Measurements from ENCODE around the gene TMEM117.
"Not testable (repeated sequence)": the region's sequence is repeated elsewhere in the genome, so short reads cannot be mapped to it uniquely, and the experiment has no call there.

The TMEM117 gene

DNA sequence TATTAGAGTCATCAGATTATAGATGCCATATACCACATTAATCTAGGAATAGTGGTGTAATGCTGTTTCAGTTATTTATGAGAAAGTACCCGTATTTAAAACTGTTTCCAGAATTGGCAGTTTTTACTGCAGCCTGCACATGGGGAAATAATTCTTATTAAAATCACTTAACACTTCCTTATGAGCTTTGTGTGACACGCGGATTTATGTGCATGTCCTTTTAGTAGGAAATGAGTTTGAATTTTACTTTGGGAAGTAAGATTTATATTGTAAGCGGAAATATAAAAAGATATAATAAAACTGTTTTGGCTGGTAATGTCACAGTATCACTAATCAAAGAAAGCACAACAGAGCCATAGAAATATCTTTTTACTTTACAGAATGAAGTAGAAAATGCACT is 132.9 kb downstream of the TMEM117 start:
- DNase-seq, result no peak

DNA sequence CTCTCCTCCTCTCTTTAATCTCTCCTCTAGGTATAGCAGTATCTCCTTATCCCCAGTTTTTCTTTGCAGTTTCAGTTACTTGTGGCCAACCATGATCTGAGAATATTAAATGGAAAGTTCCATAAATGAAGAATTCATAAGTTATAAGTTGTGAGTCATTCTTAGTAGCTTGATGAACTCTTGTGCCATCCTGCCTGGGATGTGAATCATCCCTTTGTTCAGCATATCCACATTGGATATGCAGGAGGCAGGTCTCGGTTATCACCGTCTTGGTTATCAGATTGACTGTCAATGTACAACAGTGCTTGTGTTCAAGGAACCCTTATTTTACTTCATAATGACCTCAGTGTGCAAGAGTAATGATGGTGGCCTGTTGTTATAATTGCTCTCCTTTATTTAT is 134.0 kb downstream of the TMEM117 start:
- DNase-seq, result no peak

DNA sequence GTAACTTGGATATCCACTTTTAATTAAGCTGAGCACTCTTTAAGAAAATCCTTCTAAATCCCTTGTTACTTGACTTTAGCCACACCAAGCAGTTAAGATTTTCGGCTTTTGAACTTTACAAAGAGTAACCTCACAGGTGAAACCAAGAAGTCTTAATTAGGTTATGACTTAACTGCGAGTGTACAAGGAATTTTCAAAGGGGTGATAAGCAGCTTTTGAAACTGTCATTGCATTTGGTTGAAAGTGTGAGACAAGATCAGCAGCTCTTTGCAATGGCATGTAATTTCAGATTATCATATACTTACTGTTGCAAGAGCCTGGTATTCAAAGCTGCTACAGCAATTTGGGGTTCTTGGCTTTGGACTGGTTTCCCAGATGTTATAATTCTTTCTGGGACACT is 137.5 kb downstream of the TMEM117 start:
- DNase-seq, result no peak

DNA sequence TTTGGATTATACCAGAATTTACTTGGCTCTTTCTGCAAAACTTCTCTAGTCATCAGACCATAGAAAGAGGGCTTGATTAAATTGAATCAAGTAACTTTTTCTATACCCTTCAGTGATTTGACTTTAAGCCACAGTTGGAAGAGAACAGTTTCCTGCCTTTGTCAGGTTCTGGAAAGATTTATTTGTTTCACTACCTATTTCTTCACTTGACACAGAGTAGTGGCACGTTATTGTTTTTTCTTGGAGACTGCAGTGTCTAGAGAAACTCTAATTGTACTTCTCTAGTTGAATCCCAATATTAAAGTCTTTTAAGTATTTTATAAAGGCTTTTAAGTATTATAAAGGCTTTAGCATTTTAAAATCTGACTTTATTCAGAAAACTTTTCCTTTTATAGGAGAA is 138.1 kb downstream of the TMEM117 start:
- DNase-seq, result no peak

DNA sequence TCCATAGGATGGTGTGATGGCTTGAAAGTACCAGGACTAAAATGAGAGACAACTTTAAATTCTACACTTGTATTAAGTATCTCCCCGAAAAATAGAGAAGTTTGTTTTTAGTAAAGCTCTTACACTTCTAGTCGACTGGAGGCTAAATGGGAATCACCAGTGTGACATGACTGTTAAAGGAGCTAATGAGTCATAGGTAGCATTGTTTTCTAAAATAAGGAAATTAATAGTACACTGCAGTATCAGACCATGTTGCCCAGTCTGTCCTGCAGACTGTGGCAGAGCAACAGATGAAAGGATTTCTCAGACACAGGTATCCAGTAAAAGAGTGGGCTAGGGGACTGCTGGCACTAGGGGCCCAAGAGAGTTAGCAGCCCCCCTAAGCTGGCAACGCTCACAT is 140.1 kb downstream of the TMEM117 start:
- DNase-seq, result no peak

DNA sequence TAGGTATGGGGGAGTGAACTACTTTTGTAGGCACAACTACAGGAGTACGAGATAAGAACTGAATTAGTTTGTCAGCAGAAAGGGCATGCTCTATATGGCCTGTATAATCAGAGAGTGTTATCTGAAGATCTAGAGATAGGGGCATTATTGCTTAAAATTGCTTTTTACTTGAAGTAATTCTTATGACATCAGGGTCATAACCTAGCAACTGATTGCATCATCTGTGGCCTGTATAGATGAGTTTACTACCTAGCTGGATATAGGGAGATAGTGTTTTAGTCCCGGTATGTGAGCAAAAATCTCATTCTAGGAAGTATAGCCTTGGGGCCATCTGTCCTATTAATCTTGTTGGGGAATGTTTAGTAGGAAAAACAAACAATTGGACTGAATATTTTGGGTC is 142.7 kb downstream of the TMEM117 start:
- DNase-seq, result no peak

DNA sequence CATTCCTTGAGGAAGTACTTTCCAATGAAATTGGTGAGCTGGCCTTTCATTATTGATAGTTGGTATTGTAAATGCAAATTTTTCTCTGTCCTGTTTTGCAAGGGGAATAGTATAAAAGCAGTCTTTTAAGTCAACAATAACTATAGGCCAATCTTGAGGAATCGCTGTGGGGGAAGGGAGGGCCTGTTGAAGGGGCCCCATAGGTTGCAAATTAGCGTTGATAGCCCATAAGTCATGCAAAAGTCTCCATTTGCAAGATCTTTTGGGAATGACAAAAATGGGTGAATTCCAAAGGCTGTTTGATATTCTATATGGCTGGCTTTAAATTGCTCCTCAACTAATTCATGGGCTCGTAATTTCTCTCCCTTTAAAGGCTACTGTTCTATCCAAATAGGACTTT is 143.6 kb downstream of the TMEM117 start:
- DNase-seq, result no peak

DNA sequence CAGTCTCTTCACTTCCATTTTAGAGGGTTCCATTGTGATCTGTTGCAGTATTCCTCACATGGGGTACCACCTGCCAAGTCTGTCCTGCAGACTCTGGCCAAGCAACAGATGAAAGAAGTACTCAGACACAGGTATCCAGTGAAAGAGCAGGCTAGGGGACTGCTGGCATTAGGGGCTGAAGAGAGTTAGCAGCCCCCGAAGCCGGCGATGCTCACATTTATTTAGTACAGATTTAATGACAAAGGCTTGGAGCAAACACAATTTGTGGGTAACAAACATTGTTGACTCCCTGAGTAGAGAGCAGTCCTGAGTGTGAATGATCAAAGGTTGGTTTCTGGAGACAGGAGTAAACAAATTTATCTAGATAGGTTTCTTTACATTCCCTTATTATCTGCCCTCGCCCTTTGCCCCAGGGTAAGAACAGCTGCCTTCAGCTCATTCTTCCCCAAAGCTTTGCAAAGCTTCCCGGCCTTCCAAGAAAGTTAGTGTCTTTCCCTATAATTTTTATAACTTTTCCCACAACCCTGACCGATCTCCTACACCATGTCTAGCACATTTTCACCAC is 144.8 kb downstream of the TMEM117 start:
- DNase-seq, result no peak

DNA sequence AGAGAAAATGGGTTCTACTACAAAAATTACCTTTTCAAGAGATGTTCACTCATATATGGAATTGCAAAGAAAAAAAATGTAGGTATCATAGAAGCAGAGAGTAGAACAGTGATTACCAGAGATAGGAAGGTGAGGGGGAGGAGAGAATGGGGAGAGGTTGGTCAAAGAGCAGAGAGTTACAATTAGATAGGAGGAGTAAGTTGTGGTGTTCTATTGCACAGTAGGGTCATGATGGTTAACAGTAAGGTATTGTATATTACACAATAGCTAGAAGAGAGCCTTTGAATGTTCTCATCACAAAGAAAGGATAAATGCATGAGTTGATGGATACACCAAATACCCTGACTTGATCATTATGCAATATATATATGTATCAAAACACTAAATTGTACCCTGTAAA is 145.8 kb downstream of the TMEM117 start:
- no peak for DNase-seq

DNA sequence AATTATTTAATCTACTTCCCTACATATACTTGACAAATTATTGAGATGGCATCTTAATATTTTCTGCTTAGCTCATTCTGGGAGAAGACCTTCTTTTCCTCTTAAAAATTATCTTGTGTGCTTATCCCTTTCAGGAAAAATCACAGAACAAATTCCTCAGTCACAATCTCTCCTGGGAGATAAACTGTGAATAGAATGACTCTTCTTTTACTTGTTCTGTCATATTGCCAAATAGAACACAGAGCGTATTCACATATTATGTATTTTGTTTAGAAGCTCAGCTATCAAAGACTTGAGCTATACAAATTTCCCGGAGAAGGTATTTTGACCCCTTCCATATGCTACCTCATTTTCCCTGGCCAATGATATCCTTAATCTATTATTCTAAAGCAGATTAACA is 146.7 kb downstream of the TMEM117 start:
- DNase-seq, result no peak

DNA sequence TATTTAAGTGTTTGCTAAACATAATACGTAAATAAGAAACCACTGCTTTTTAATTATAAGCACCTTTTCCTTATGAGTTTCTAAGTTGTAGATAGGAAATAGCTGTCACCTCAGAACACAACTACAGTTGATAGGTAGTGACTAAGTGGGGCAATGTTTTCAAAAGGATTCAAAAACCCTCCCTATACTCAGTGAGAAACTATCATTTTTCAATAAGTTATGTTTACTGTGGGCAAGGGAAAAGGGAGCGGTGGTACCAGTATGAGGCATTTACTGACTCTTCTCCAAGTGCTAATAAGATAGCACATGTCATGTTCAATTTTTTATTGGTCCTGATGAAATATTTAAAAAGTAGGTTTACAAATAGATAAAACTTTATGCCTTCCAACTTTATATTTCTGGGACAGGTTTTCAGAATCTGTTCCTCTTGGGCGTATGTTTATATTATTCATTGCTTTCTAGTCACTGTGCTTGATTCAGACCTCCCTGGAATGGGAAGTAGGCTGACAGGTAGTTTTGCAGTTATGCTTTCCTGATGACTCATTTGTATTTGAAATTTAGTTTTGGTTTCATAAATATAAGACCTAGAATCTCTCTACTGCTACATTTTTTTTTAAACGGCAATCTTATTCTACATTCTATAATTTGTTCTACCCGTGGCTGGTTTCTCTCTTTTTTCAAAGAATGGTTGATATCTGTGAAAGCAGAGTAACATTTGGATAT is 153.1 kb downstream of the TMEM117 start:
- DNase-seq, result no peak

DNA sequence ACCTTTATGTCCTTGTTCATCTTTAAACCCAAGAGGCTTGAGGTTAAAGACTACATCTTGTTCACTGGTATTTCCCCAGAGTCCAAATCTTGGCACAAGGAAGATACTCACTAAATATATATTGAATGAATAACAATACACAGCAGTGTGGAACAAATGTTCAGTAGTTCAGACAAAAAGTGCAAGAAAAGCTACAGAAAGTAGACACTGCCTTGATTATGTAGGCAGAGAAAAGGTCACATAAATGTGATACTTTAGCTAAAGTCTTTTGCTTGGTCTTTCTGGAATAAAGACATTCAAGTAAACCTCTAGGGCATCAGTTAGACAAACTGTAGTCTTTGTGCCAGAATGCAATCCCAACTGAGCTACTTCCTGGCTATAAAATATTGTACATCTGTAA is 157.0 kb downstream of the TMEM117 start:
- no peak for DNase-seq

DNA sequence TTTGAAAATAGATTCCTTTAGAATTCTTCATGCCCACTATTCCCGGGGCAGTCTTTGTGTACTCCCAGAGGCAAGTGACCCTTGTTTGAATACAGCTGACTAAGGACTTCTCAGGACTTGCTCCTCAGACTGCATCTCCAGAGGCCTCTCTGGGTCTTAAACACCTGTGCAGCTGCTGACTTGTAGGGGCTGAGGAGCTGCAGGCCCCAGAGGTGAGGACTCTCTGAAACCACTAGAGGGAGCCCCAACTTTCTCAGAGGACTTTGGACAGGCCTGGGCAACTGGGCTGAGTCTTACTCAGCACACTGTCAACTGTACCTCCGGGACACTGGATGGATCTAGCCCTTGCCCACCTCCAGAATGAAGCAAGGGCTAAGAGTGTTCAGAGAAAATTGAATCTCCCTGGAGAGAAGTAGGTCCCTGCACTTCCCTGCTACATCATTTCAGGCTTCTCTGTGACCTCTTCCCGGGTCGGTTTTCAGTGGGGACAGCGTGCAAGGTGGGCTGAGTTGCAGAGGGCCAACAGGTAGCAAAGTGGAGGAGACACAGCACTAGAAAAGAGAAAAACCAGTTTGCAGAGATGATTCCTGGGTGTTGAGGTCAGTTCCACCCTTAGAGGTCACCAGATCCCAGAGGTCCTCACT is 164.6 kb downstream of the TMEM117 start:
- DNase-seq, result no peak

DNA sequence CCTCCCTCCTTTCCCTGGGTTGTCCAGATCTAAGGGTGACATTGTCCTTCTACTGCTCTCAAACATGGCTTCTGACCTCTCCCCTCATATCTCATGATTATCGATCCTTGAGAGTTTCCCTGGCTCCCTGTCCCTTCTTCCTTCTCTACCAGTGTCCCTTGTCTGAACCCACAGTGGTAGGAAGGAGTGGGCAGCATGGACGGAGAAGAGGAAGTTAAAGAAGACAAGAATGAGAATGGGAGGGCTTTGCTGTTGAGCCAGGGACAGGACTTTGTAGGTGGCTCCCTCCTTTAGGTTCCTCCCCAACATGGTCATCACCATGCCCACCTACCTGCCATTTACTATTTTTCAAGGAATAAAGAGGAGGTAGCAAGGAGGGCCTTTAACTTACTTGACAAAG is 166.7 kb downstream of the TMEM117 start:
- no peak for DNase-seq

DNA sequence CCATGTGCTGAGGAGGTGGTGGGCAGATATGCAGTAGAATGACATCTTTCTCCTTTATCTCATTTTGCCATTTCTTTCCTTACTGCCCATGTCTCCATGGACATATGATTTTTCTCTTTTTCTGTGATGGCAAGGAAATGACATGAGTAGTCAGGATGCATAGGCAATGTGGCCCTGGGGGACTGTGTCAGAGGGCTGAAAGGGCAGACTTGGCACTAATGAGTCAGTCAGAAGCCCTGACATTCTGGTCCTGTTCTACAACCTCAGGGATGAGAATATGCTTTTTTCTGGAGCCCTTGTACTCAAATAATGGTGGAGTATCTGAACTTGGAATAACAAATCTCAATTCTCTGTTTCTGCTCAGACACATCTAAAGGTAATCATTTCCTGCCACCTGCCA is 167.8 kb downstream of the TMEM117 start:
- no peak for DNase-seq

DNA sequence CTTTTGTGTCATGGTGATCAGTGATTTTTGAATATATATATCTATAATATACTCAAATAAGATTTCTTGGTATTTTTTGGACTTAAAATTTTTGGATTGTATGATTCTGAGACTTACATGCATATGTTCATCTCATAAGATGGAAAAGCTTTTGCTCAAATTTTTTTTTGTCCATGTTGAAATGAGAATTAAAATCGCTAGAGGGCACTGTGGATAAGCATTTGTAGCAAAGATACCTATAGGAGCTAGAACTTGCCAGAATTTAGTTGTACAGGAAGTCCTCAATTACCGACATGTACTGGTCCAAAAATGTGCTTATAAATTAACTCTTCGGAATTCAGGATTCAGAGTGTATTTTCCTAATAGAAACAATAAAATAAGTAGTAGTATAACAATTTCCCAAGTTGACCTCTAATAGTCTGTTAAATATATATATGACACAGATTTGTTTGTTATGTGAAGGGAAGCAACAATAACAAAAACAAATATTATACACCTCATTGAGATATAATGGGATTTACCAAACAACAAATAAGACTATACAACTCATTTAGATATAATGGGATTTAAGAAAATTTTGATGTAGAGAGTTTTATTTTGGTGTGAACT is 179.6 kb downstream of the TMEM117 start:
- peak in 1 of 2 donors; percentile 81 for DNase-seq

DNA sequence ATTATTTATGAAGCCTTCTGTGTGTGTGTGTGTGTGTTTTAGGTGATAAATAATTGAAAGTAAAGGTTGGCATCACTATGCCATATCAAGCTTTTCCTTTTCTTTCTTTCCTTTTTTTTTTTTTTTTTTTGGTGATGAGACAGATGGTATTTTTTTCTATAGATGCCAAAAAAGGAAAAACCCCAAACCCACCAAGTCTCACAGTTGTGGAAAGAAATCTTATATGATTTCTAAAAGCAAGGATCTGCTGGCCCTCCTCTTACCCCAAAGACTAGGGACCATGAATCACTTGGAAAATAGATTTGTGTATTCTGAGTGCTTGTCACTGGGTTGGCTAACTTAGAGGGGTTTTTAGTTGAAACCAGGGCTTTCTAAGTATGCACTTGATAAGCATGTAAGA is 181.3 kb downstream of the TMEM117 start:
- no peak for DNase-seq

DNA sequence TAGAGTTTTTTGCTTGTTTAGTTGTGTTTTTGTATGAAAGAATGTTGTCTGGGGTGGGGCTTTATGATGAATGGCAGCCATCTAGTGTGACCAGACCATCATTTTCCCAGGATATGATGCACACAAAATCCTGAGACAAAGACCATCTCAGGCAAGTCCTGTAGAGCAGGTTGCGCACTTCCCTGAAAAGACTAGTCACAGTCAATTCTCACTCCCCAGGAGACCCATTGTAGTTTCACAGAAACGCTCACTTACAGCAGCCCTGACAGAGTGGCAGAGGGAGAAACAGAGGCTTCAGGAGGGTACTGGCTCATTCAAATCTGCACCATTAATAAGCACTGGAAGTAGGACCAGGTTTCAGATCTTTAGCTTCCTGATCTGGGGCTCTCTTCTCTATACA is 183.2 kb downstream of the TMEM117 start:
- no peak for DNase-seq

DNA sequence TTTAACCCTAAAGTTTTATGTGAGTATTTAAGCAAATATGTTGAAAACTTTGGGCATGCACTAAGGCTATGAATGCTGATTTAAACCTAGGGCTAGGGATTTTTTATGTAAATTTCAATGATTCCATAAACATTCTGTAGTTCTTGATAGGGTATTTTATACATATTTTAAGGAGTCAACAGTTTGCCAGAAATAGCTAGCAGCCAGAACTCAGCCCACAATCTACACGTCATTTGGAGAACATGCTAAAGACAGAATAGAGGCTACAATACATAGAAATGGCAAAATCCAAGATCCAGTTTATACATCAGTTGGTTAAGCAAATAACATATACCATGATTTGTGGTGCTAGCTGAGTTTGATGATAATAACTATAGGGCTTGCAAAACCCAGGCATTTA is 184.7 kb downstream of the TMEM117 start:
- DNase-seq, result no peak

DNA sequence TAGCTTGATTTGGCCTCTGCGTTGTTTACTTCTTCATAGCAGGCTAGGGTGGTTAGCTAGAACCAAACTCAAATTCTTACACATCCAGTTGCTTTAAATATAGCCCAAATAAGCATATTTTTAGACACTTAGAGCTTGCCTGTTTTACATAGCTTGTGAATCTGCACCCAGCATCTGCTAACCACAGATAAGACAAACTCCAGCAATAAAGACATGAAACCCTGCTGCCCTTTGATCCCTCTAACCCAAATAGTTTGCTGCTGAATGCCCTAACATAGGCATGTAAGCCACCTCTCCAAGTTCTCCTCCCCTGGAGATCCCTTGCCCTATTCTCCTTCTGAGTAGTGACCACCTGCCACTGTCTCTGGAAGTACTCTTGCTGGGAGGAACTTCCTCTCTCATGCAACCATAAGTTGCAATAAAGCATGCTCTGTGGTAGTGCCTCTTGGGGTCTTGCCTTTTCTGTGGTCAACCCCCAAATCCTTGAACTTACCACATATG is 185.6 kb downstream of the TMEM117 start:
- DNase-seq, result no peak

DNA sequence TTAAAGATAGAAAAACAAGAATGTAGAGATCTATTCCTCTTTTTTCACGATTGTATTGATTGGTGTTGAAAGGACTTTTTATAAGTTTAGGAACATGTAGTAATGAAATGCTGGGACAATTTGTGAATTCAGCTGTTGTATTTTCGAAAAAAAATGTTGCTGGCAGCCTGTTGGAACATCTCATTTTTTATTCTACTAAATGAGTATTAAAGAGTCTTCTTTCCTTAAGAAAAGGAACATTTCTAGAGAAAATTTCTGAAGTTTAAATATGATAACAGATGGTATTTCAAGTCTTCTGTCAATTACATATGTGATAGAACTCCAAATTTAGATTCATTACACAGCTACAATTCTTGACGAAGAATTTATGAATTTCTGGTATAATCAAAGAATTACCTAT is 189.6 kb downstream of the TMEM117 start:
- no peak for DNase-seq

DNA sequence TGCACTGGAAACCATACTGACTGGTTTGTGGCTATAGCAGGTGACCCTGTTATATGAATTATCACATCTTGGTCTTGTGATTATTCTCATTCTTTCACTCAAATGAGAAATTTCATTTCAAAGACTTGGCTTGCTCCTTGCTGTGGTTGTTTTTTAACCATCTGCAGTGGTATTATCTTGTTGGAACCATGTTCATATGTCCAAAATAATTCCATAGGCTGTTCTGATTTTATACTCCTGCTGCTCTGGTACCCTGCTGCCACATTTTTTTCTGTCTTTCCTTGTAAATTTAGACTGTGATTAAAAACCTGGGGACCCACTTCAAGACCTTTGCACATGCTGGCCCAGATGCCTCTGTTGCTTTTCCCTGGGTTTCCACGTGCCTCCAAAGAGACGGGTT is 190.2 kb downstream of the TMEM117 start:
- no peak for DNase-seq

DNA sequence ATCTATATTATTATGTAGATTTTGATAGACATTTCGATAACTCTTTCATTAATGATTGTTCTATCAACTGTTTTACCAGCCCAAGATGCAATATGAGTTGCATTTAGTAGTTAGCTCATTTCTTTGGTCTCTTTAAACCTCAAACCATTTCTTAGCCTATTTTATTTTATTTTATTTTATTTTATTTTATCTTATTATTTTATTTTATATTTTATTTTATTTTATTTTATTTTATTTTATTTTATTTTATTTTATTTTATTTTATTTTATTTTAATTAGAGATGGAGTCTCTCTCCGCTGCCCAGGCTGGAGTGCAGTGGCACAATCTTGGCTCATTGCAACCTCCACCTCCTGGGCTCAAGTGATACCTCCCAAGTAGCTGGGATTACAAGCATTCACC is 191.0 kb downstream of the TMEM117 start:
- not testable (repeated sequence) for DNase-seq

DNA sequence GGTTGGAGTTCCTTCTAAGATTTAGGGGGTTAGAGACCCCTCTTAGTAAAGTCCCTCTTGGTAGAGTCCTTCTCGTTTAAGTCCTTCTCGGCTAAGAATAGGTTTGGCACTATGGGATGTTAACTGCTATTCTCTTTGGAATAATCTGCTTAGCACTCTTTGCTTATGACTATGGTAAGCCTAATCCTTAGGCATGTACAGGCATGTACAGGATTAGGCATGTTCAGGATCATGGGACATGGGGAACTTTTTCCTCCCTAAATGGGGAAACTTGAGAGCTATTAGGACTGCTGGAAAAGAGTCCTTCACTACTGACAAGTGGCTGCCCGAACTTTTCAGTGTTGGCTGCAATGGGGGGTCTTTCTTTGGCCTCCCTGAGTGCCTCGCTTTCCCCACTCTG is 193.3 kb downstream of the TMEM117 start:
- no peak for DNase-seq

Data from hippocampal formation (tissue), 2 donors.